ENCODE data around the gene CCDC141. TPM values are rescaled to one million over a fixed set of nuclear protein-coding genes. Genes with fewer than 3 reads are reported as not detected.

CCDC141 gene
- total RNA-seq, 1 experiment from 2014 or later: 0.30 TPM

GRCh38 chr2:178829981-178830380 lies 220.0 kb downstream of the CCDC141 start:
- intact Hi-C loops (cut with micrococcal nuclease): no loop called here
- no peaks in the 10 kb centered on the region for H3K79me2 ChIP-seq (ENCODE audit: insufficient read depth, low read length)
- no peaks in the 10 kb centered on the region for H3K4me1 ChIP-seq (ENCODE audit: control insufficient read depth in 1 of 2, insufficient read depth in 2 of 2, low read length in 2 of 2)
- ChIA-PET CTCF (no interaction called here), RAD21 (ENCODE audit: low non-redundant PET in 1 of 2, low total read pairs in 2 of 2, uncharacterized antibody in 2 of 2, unreplicated experiment in 2 of 2) (no interaction called here), POLR2A (no interaction called here)
- H3K9ac ChIP-seq (ENCODE audit: low read length): no peak overlapping the region
- no peak overlapping the region for H3K27ac ChIP-seq (ENCODE audit: low read depth, low read length)
- H3K4me3 ChIP-seq (replicated peaks in 1 of 2; ENCODE audit: low read depth in 1 of 2, low read length in 2 of 2): no peak overlapping the region
- no peaks in the 10 kb centered on the region for H4K20me1 ChIP-seq (ENCODE audit: insufficient read depth)
- H3K9me3 ChIP-seq (ENCODE audit: control insufficient read depth in 1 of 2, insufficient read depth in 1 of 2, low read depth in 1 of 2, low read length in 2 of 2): no peaks in the 10 kb centered on the region
- DNase-seq (ENCODE audit: low read depth, low spot score): no peak
- TF ChIP-seq SIN3A (IDR thresholded peaks at IDR 0.05; ENCODE audit: low read depth): no peak
- no peak for TF ChIP-seq FOSL1 (IDR thresholded peaks at IDR 0.05; ENCODE audit: low read depth)
- TF ChIP-seq SRF (IDR thresholded peaks at IDR 0.05; ENCODE audit: low read depth): no peak
- TF ChIP-seq MAX (IDR thresholded peaks at IDR 0.05): no peak
- no peak for TF ChIP-seq RAD21 (IDR thresholded peaks at IDR 0.05; ENCODE audit: low read depth)
- TF ChIP-seq CTCF (IDR thresholded peaks at IDR 0.05 in 2 of 3, conservative IDR thresholded peaks at IDR 0.05 in 1 of 3; ENCODE audit: borderline replicate concordance in 1 of 3, insufficient read depth in 1 of 3, low read depth in 2 of 3, low read length in 2 of 3): no peak
- no peak for TF ChIP-seq CEBPB (IDR thresholded peaks at IDR 0.05; ENCODE audit: low read depth)
- no peak for TF ChIP-seq ATF3 (IDR thresholded peaks at IDR 0.05)
- TF ChIP-seq EGR1 (IDR thresholded peaks at IDR 0.05; ENCODE audit: low read depth): no peak
- no peak for TF ChIP-seq SP1 (IDR thresholded peaks at IDR 0.05; ENCODE audit: low read depth)
- TF ChIP-seq TCF7L2 (IDR thresholded peaks at IDR 0.05; ENCODE audit: borderline replicate concordance, extremely low read depth, insufficient read depth, insufficient read length): no peak
- no peak for TF ChIP-seq POLR2AphosphoS5 (IDR thresholded peaks at IDR 0.05; ENCODE audit: low read depth, low read length)
- no peak for TF ChIP-seq ZFX (IDR thresholded peaks at IDR 0.05)
- TF ChIP-seq ZNF274 (IDR thresholded peaks at IDR 0.05; ENCODE audit: low read depth, low read length): no peak
- TF ChIP-seq JUND (IDR thresholded peaks at IDR 0.05): no peak
- TF ChIP-seq POLR2A (IDR thresholded peaks at IDR 0.05; ENCODE audit: borderline replicate concordance, extremely low read depth, insufficient read depth, insufficient read length): no peak
- H3K9me2 ChIP-seq (ENCODE audit: insufficient read depth): no peaks in the 10 kb centered on the region
- ATAC-seq: no peak
- H3K36me3 ChIP-seq (ENCODE audit: control insufficient read depth in 1 of 2, insufficient read depth in 2 of 2, low read length in 2 of 2): no peaks in the 10 kb centered on the region
- BruUV-seq (replicated peaks): no TSS peak
- no peak overlapping the region for H2AFZ ChIP-seq (ENCODE audit: low read depth, low read length, poor library complexity, severe bottlenecking)
- H3K27me3 ChIP-seq (ENCODE audit: insufficient read depth, low read length): no peaks in the 10 kb centered on the region
- H3K4me2 ChIP-seq (ENCODE audit: low read length): no peak overlapping the region

Data from HCT116 (cell line).